K562 (cell line): ENCODE data around the gene LIPE. TPM values are rescaled to one million over a fixed set of nuclear protein-coding genes. Genes with fewer than 3 reads are reported as not detected.

Source experiments
- DMBX1 ChIP-seq: fragments of 250-450 bp; sonication (Bioruptor Pico); IDR thresholded peaks from 2 replicates; pipeline ENCODE4 v1.8.0; 2022; ENCODE audit warnings: inconsistent platforms, mild to moderate bottlenecking, moderate library complexity, borderline replicate concordance
- MGA ChIP-seq: fragments of 450-650 bp; IDR thresholded peaks from 2 replicates; pipeline ENCODE4 v1.6.1; 2016; ENCODE audit warnings: mild to moderate bottlenecking, moderate library complexity
- polyA plus RNA-seq, 8 experiments: library from polyadenylated mRNA; depleted of rRNA in 4 of 8; stranded (reverse) in 5 of 8; unstranded in 3 of 8; fragments of >200 nt; fragmentation: Nextera tagmentation in 2 of 8; fragmentation: Illumina TruSeq in 1 of 8; extraction: Ambion mirVana in 2 of 8; extraction: Trizol in 1 of 8; gene quantifications; 2 replicates each; pipeline versions ENCODE4 v1.2.1 to v1.2.3, GENCODE V29; 2011 to 2014; ENCODE audit warnings: inconsistent platforms in 1 of 8, missing spikeins in 1 of 8
- total RNA-seq, 7 experiments: library from RNA; depleted of rRNA in 6 of 7; stranded (reverse); fragments of >200 nt in 6 of 7; fragmentation: Illumina TruSeq in 2 of 7; extraction: Trizol in 2 of 7; gene quantifications; 2 replicates each; pipeline versions ENCODE4 v1.2.1 to v1.2.3, GENCODE V29; 2011 to 2021; ENCODE audit warnings: low replicate concordance in 1 of 7

Gene LIPE
- total and polyA plus RNA-seq, 9 of the 15 experiments (the other 6 are each of a cell fraction or from before 2014, with no cell fraction given): 0.22 TPM; not detected in 8

DNA sequence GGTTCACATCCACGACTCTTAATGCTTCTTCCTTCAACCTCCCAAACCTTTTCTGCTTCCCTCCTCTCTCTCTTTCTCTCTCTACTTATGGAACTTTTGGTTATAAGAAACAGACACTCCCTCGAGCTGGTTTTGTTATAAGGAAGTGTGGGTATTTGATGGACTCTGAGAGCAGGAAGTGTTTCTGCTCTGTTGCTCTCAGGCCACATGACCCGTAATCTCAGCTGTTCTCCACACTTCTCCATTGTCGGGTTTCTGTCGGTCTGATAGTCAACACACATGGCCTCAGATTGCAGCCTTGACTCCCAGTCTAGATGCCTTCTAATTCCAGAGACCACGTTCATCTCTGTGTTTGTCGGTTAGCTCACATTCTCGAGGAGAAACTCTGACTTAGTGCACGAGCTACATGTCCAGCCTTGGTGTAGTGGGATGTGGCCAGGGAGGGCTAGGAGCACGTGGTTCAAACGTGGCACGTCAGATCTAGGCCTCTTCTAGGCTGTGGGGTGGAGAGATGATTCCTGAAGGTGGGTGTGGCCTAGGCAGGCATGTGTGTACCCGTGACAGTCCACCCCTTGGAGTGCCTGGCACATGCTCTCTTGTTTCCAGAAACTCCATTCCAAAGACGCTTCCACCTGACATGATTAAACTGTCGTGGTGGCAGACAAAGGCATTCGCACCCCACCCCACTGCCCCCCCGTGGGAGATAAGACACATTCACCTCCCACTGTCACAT, 63.4 kb downstream of the LIPE start (continued):
- TF ChIP-seq MGA: peak; percentile 29; the same call in 1 of the 2 replicates
- no peak for TF ChIP-seq DMBX1 (CRISPR knock-in tag)
